ENCODE data around the gene AMOTL1. TPM values are rescaled to one million over a fixed set of nuclear protein-coding genes. Genes with fewer than 3 reads are reported as not detected.

Gene AMOTL1
- total and polyA plus RNA-seq, 5 donors from 2014 or later = 0.20 to 0.67 (median 0.40) TPM; not detected in 1

- peaks cover 16% of the 10 kb centered on the region for H3K27me3 Mint-ChIP-seq
- no peak for ATAC-seq (ENCODE audit: low read depth in 2 of 2)
- H3K4me1 ChIP-seq (ENCODE audit: control insufficient read depth, insufficient read depth, low read length, poor library complexity, severe bottlenecking) = no peaks in the 10 kb centered on the region
- H3K4me3 Mint-ChIP-seq = no peak overlapping the region
- H3K9me3 ChIP-seq (ENCODE audit: control insufficient read depth in 2 of 2, low read length in 2 of 2) = no peaks in the 10 kb centered on the region
- peaks cover 0 to 1% (median 0%) of the 10 kb centered on the region in 7 donors for H3K9me3 Mint-ChIP-seq
- DNase-seq = no peak
- H3K27me3 ChIP-seq (ENCODE audit: control insufficient read depth, insufficient read depth, low read length) = no peaks in the 10 kb centered on the region
- H3K4me1 Mint-ChIP-seq = peaks cover 0 to 1% (median 0%) of the 10 kb centered on the region in 4 donors
- H3K36me3 Mint-ChIP-seq = no peaks in the 10 kb centered on the region
- no peaks in the 10 kb centered on the region for H3K36me3 ChIP-seq (ENCODE audit: control insufficient read depth, insufficient read depth, low read length)
- H3K27ac ChIP-seq (ENCODE audit: insufficient read depth, low read length, poor library complexity, severe bottlenecking) = no peak overlapping the region
- H3K4me3 ChIP-seq (ENCODE audit: low read depth, low read length) = no peak overlapping the region
- no peak overlapping the region for H3K27ac Mint-ChIP-seq
Observed at GRCh38 chr11:94864506-94865045, 96.4 kb downstream of the AMOTL1 start.

GRCh38 chr11:94866231-94866822, 98.2 kb downstream of the AMOTL1 start:
- Histone ChIP-seq H3K27me3 (ENCODE audit: control insufficient read depth, insufficient read depth, low read length) (no peaks in the 10 kb centered on the region), H3K4me3 (ENCODE audit: low read depth, low read length) (no peak overlapping the region), H3K9me3 (ENCODE audit: control insufficient read depth in 2 of 2, low read length in 2 of 2) (no peaks in the 10 kb centered on the region), H3K36me3 (ENCODE audit: control insufficient read depth, insufficient read depth, low read length) (no peaks in the 10 kb centered on the region), H3K27ac (ENCODE audit: insufficient read depth, low read length, poor library complexity, severe bottlenecking) (no peak overlapping the region), H3K4me1 (ENCODE audit: control insufficient read depth, insufficient read depth, low read length, poor library complexity, severe bottlenecking) (no peaks in the 10 kb centered on the region)
- peaks cover 0 to 2% (median 0%) of the 10 kb centered on the region in 7 donors for H3K9me3 Mint-ChIP-seq
- H3K27me3 Mint-ChIP-seq = peaks cover 11% of the 10 kb centered on the region
- no peak overlapping the region for H3K4me3 Mint-ChIP-seq
- H3K4me1 Mint-ChIP-seq = peaks cover 0 to 1% (median 0%) of the 10 kb centered on the region in 4 donors
- H3K27ac Mint-ChIP-seq = peak overlapping the region in 1 of 3 donors; percentile 24
- H3K36me3 Mint-ChIP-seq = no peaks in the 10 kb centered on the region
- DNase-seq = no peak
- ATAC-seq (ENCODE audit: low read depth in 2 of 2) = no peak

GRCh38 chr11:94866936-94867795, 99.0 kb downstream of the AMOTL1 start:
- no peaks in the 10 kb centered on the region for H3K36me3 ChIP-seq (ENCODE audit: control insufficient read depth, insufficient read depth, low read length)
- peaks cover 11% of the 10 kb centered on the region for H3K27me3 Mint-ChIP-seq
- no peak overlapping the region for H3K4me3 ChIP-seq (ENCODE audit: low read depth, low read length)
- no peaks in the 10 kb centered on the region for H3K4me1 ChIP-seq (ENCODE audit: control insufficient read depth, insufficient read depth, low read length, poor library complexity, severe bottlenecking)
- peaks cover 0 to 2% (median 0%) of the 10 kb centered on the region in 7 donors for H3K9me3 Mint-ChIP-seq
- no peak overlapping the region for H3K27ac ChIP-seq (ENCODE audit: insufficient read depth, low read length, poor library complexity, severe bottlenecking)
- H3K36me3 Mint-ChIP-seq = no peaks in the 10 kb centered on the region
- no peaks in the 10 kb centered on the region for H3K9me3 ChIP-seq (ENCODE audit: control insufficient read depth in 2 of 2, low read length in 2 of 2)
- H3K4me3 Mint-ChIP-seq = no peak overlapping the region
- no peak overlapping the region for H3K27ac Mint-ChIP-seq
- DNase-seq (no peak), ATAC-seq (ENCODE audit: low read depth in 2 of 2) (no peak)
- peaks cover 0 to 1% (median 0%) of the 10 kb centered on the region in 4 donors for H3K4me1 Mint-ChIP-seq
- no peaks in the 10 kb centered on the region for H3K27me3 ChIP-seq (ENCODE audit: control insufficient read depth, insufficient read depth, low read length)

- Histone ChIP-seq H3K27ac (ENCODE audit: insufficient read depth, low read length, poor library complexity, severe bottlenecking) (no peak overlapping the region), H3K4me3 (ENCODE audit: low read depth, low read length) (no peak overlapping the region), H3K9me3 (ENCODE audit: control insufficient read depth in 2 of 2, low read length in 2 of 2) (no peaks in the 10 kb centered on the region), H3K27me3 (ENCODE audit: control insufficient read depth, insufficient read depth, low read length) (no peaks in the 10 kb centered on the region), H3K4me1 (ENCODE audit: control insufficient read depth, insufficient read depth, low read length, poor library complexity, severe bottlenecking) (no peaks in the 10 kb centered on the region), H3K36me3 (ENCODE audit: control insufficient read depth, insufficient read depth, low read length) (no peaks in the 10 kb centered on the region)
- DNase-seq = no peak
- Mint-ChIP-seq H3K9me3 (peaks cover 0 to 2% (median 0%) of the 10 kb centered on the region in 7 donors), H3K4me3 (no peak overlapping the region), H3K27ac (no peak overlapping the region), H3K27me3 (peaks cover 11% of the 10 kb centered on the region), H3K36me3 (no peaks in the 10 kb centered on the region), H3K4me1 (peaks cover 0 to 1% (median 0%) of the 10 kb centered on the region in 4 donors)
- ATAC-seq (ENCODE audit: low read depth in 2 of 2) = no peak
Observed at GRCh38 chr11:94868468-94868867, 100.3 kb downstream of the AMOTL1 start.

GRCh38 chr11:94869186-94869585, 101.0 kb downstream of the AMOTL1 start:
- no peak overlapping the region for H3K27ac ChIP-seq (ENCODE audit: insufficient read depth, low read length, poor library complexity, severe bottlenecking)
- no peaks in the 10 kb centered on the region for H3K27me3 ChIP-seq (ENCODE audit: control insufficient read depth, insufficient read depth, low read length)
- H3K27ac Mint-ChIP-seq = no peak overlapping the region
- H3K27me3 Mint-ChIP-seq = peaks cover 11% of the 10 kb centered on the region
- no peaks in the 10 kb centered on the region for H3K36me3 Mint-ChIP-seq
- ATAC-seq (ENCODE audit: low read depth in 2 of 2) = no peak
- H3K9me3 Mint-ChIP-seq = peaks cover 0 to 2% (median 0%) of the 10 kb centered on the region in 7 donors
- H3K4me1 ChIP-seq (ENCODE audit: control insufficient read depth, insufficient read depth, low read length, poor library complexity, severe bottlenecking) = no peaks in the 10 kb centered on the region
- DNase-seq = no peak
- no peaks in the 10 kb centered on the region for H3K9me3 ChIP-seq (ENCODE audit: control insufficient read depth in 2 of 2, low read length in 2 of 2)
- no peak overlapping the region for H3K4me3 ChIP-seq (ENCODE audit: low read depth, low read length)
- H3K36me3 ChIP-seq (ENCODE audit: control insufficient read depth, insufficient read depth, low read length) = no peaks in the 10 kb centered on the region
- no peak overlapping the region for H3K4me3 Mint-ChIP-seq
- H3K4me1 Mint-ChIP-seq = peaks cover 0 to 1% (median 0%) of the 10 kb centered on the region in 4 donors

- no peaks in the 10 kb centered on the region for H3K36me3 ChIP-seq (ENCODE audit: control insufficient read depth, insufficient read depth, low read length)
- no peak overlapping the region for H3K27ac ChIP-seq (ENCODE audit: insufficient read depth, low read length, poor library complexity, severe bottlenecking)
- ATAC-seq (ENCODE audit: low read depth in 2 of 2) (no peak), DNase-seq (no peak)
- no peak overlapping the region for H3K4me3 ChIP-seq (ENCODE audit: low read depth, low read length)
- Mint-ChIP-seq H3K9me3 (peaks cover 0 to 2% (median 0%) of the 10 kb centered on the region in 7 donors), H3K4me1 (peaks cover 0 to 1% (median 0%) of the 10 kb centered on the region in 4 donors), H3K36me3 (no peaks in the 10 kb centered on the region), H3K27ac (no peak overlapping the region), H3K4me3 (no peak overlapping the region), H3K27me3 (peaks cover 11% of the 10 kb centered on the region)
- H3K9me3 ChIP-seq (ENCODE audit: control insufficient read depth in 2 of 2, low read length in 2 of 2) = no peaks in the 10 kb centered on the region
- H3K4me1 ChIP-seq (ENCODE audit: control insufficient read depth, insufficient read depth, low read length, poor library complexity, severe bottlenecking) = no peaks in the 10 kb centered on the region
- H3K27me3 ChIP-seq (ENCODE audit: control insufficient read depth, insufficient read depth, low read length) = no peaks in the 10 kb centered on the region
Observed at GRCh38 chr11:94870422-94870821, 102.3 kb downstream of the AMOTL1 start.

GRCh38 chr11:94871491-94872185, 103.5 kb downstream of the AMOTL1 start:
- H3K27ac Mint-ChIP-seq = no peak overlapping the region
- peaks cover 0 to 3% (median 3%) of the 10 kb centered on the region in 4 donors for H3K4me1 Mint-ChIP-seq
- no peak overlapping the region for H3K4me3 ChIP-seq (ENCODE audit: low read depth, low read length)
- DNase-seq (no peak), ATAC-seq (ENCODE audit: low read depth in 2 of 2) (no peak)
- peaks cover 5% of the 10 kb centered on the region for H3K27me3 Mint-ChIP-seq
- H3K27me3 ChIP-seq (ENCODE audit: control insufficient read depth, insufficient read depth, low read length) = no peaks in the 10 kb centered on the region
- no peaks in the 10 kb centered on the region for H3K36me3 ChIP-seq (ENCODE audit: control insufficient read depth, insufficient read depth, low read length)
- no peaks in the 10 kb centered on the region for H3K9me3 ChIP-seq (ENCODE audit: control insufficient read depth in 2 of 2, low read length in 2 of 2)
- peaks cover 0 to 1% (median 0%) of the 10 kb centered on the region in 7 donors for H3K9me3 Mint-ChIP-seq
- no peak overlapping the region for H3K27ac ChIP-seq (ENCODE audit: insufficient read depth, low read length, poor library complexity, severe bottlenecking)
- H3K4me1 ChIP-seq (ENCODE audit: control insufficient read depth, insufficient read depth, low read length, poor library complexity, severe bottlenecking) = no peaks in the 10 kb centered on the region
- H3K4me3 Mint-ChIP-seq = no peak overlapping the region
- H3K36me3 Mint-ChIP-seq = no peaks in the 10 kb centered on the region

Measured in CD4-positive, CD25-positive, alpha-beta regulatory T cell (primary cell).